Ovary (tissue), 9 donors: ENCODE results near the gene PCDHGA6. TPM values are rescaled to one million over a fixed set of nuclear protein-coding genes. Genes with fewer than 3 reads are reported as not detected.
"Not testable (repeated sequence)": the region's sequence is repeated elsewhere in the genome, so short reads cannot be mapped to it uniquely, and the experiment has no call there.

Experiments
- DNase-seq, 5 donors: peaks; one replicate each; pipeline ENCODE4 v3.0.0-alpha.2; 2019 to 2020
- H3K27ac ChIP-seq, 2 donors: fragments of 200-600 bp; one replicate each; pipeline versions ENCODE4 v1.5.1 to v1.8.0; 2019 to 2022
- H3K27me3 ChIP-seq: fragments of 200-600 bp; one replicate; pipeline ENCODE4 v1.8.0; 2022
- H3K36me3 ChIP-seq: fragments of 200-600 bp; sonication (generic); one replicate; pipeline ENCODE4 v1.5.1; 2019
- H3K4me1 ChIP-seq: one replicate; pipeline ENCODE4 v1.8.1; 2013; ENCODE audit warnings: mild to moderate bottlenecking, moderate library complexity; ENCODE audit not compliant: insufficient read depth
- H3K4me3 ChIP-seq: fragments of 200-600 bp; sonication (generic); one replicate; pipeline ENCODE4 v1.5.1; 2017
- H3K9me3 ChIP-seq, 2 donors: fragments of 200-600 bp in 1 of 2; sonication (generic) in 1 of 2; one replicate each; pipeline versions ENCODE4 v1.5.1 to v1.8.1; 2013 to 2019; ENCODE audit warnings: mild to moderate bottlenecking in 1 of 2, moderate library complexity in 1 of 2
- CTCF ChIP-seq, 3 donors: fragments of 450-650 bp in 2 of 3; fragments of 200-600 bp in 1 of 3; IDR thresholded peaks; one replicate each; pipeline versions ENCODE4 v1.5.1 to v1.8.0; 2016 to 2022; ENCODE audit warnings: antibody characterized with exemption in 3 of 3, mild to moderate bottlenecking in 1 of 3
- EP300 ChIP-seq: sonication (generic); formaldehyde crosslinking; IDR thresholded peaks from one replicate; pipeline ENCODE4 v1.6.1; 2017; ENCODE audit warnings: antibody characterized with exemption
- POLR2A ChIP-seq: fragments of 450-650 bp; IDR thresholded peaks from one replicate; pipeline ENCODE4 v1.6.1; 2017; ENCODE audit warnings: antibody characterized with exemption, mild to moderate bottlenecking, moderate library complexity
- WGBS, 3 donors: extraction: QIAGEN DNeasy Blood & Tissue Kit in 1 of 3; methylation state at CpG; one replicate each; pipeline versions ENCODE4 v1.1.5 to v1.1.7; 2013 to 2017; 5-methylcytosine and 5-hydroxymethylcytosine counted together
- intact Hi-C, 4 donors: fragments of 100-400 bp; cut with DNase I; formaldehyde crosslinking; loops; one replicate each; pipeline versions ENCODE4 v1.11.0 to v1.15.1; 2022 to 2023
- polyA plus RNA-seq, 2 donors: library from polyadenylated mRNA; stranded (reverse); fragments of 200-250 nt in 1 of 2; fragments of 350-450 nt in 1 of 2; fragmentation: Illumina TruSeq in 1 of 2; extraction: RNeasy Lipid Tissue Mini Kit (QIAGEN cat#74804) in 1 of 2; gene quantifications; one replicate each; pipeline ENCODE4 v1.2.3, GENCODE V29; 2013 to 2014
- total RNA-seq, 7 donors: library from RNA; depleted of rRNA in 2 of 7; stranded (reverse); fragments of >200 nt in 2 of 7; fragmentation: NEBNext Ultra II Directional in 3 of 7; extraction: Animal tissue kit (Norgen Biotek cat#: 25700) in 3 of 7; gene quantifications; one replicate each; pipeline versions ENCODE4 v1.1.0 to v1.2.4, GENCODE V29; 2016 to 2023
- donor health status: DM: no; HTN: no; CAD: no; lungs with moderate emphysema.
- donor health status: DM: no; HTN: no; CAD: no.
- donor health status: Bipolar disorder and iron deficiency.
- donor health status: DM: yes; HTN: yes; CAD: no.
- donor health status: DM: no; HTN: no; CAD: no.
- donor health status: DM: yes; HTN: yes; CAD: no.

The PCDHGA6 gene
- total and polyA plus RNA-seq, 9 donors, result 3.6 to 14.5 (median 8.5) TPM

- not testable (repeated sequence) for H3K27ac ChIP-seq, H3K4me1 ChIP-seq, H3K36me3 ChIP-seq, H3K27me3 ChIP-seq
- peak in 3 of 5 donors; percentile 43 to 57 (median 44) for DNase-seq
- Histone ChIP-seq H3K4me3 (peak within 1 kb of the TSS; percentile 11), H3K9me3 (peaks cover 13 to 39% of the 10 kb centered on the region in 2 donors)
- peak in 1 of 3 donors; percentile 37 for TF ChIP-seq CTCF (IDR thresholded peaks at IDR 0.05)
- intact Hi-C loops, result loop anchor here in 1 of 4 donors (10.0 kb wide), 1 partner anchor 157 kb away; no protein-coding TSS in a partner anchor
- 5 to 7% (median 7%) methylated on average over 25 to 30 of the region's 43 CpGs for WGBS, 3 donors
Observed at GRCh38 chr5:141397756-141398551, 24.3 kb downstream of the PCDHGA6 start, which contains the start of gene PCDHGB5. Gene PCDHGB5 (plus strand): TSS chr5:141397947. CDS start chr5:141398128, 181 bp downstream.

- 21 to 36% (median 26%) methylated on average over 15 of the region's 15 CpGs for WGBS, 3 donors
- Histone ChIP-seq H3K4me3 (no peak overlapping the region), H3K27me3 (no peaks in the 10 kb centered on the region), H3K27ac (no peak overlapping the region), H3K9me3 (peaks cover 10 to 42% of the 10 kb centered on the region in 2 donors), H3K4me1 (no peaks in the 10 kb centered on the region), H3K36me3 (no peaks in the 10 kb centered on the region)
- TF ChIP-seq CTCF (IDR thresholded peaks at IDR 0.05) (no peak), EP300 (no peak), POLR2A (no peak)
- no peak for DNase-seq
- intact Hi-C loops, result loop anchor here in 1 of 4 donors (10.0 kb wide), 1 partner anchor 156 kb away; no protein-coding TSS in a partner anchor
Observed at GRCh38 chr5:141398608-141399007, 24.9 kb downstream of the PCDHGA6 start.

- 21 to 29% (median 21%) methylated on average over 5 to 61 of the region's 61 CpGs for WGBS, 3 donors
- TF ChIP-seq CTCF (IDR thresholded peaks at IDR 0.05) (no peak), POLR2A (no peak), EP300 (no peak)
- no peak overlapping the region for H3K27ac ChIP-seq
- intact Hi-C loops, result loop anchor here in 2 of 4 donors (10.0 kb wide), 1 partner anchor 155 kb away; no protein-coding TSS in a partner anchor
- no peaks in the 10 kb centered on the region for H3K27me3 ChIP-seq
- no peak overlapping the region for H3K4me3 ChIP-seq
- H3K4me1 ChIP-seq, result no peaks in the 10 kb centered on the region
- H3K9me3 ChIP-seq, result peaks cover 10 to 38% of the 10 kb centered on the region in 2 donors
- no peak for DNase-seq
- no peaks in the 10 kb centered on the region for H3K36me3 ChIP-seq
Observed at GRCh38 chr5:141399555-141400258, 26.0 kb downstream of the PCDHGA6 start.

- peak within 1 kb of the TSS; percentile 12 for H3K4me3 ChIP-seq
- DNase-seq, result peak in 1 of 5 donors; percentile 28
- WGBS, 3 donors, result 12 to 16% (median 13%) methylated on average over 27 of the region's 27 CpGs
Observed at GRCh38 chr5:141402553-141403243, 29.0 kb downstream of the PCDHGA6 start, which contains the start of gene PCDHGA9. Gene PCDHGA9 (plus strand): TSS chr5:141402778. CDS start chr5:141402953, 175 bp downstream.

More at GRCh38 chr5:141402553-141403243, 29.0 kb downstream of the PCDHGA6 start, which contains the start of gene PCDHGA9:
- intact Hi-C loops, result loop anchor here in 1 of 4 donors (10.0 kb wide), 1 partner anchor 152 kb away; no protein-coding TSS in a partner anchor
- no peaks in the 10 kb centered on the region for H3K27me3 ChIP-seq
- H3K27ac ChIP-seq, result no peak within 1 kb of the TSS
- TF ChIP-seq CTCF (IDR thresholded peaks at IDR 0.05) (no peak), POLR2A (no peak), EP300 (no peak)
- H3K4me1 ChIP-seq, result no peaks in the 10 kb centered on the region
- H3K36me3 ChIP-seq, result no peaks in the 10 kb centered on the region
- peaks cover 10 to 44% of the 10 kb centered on the region in 2 donors for H3K9me3 ChIP-seq
